Cardiac fibroblast (primary cell): ENCODE measurements around the gene SLC4A1.

Experiments used
- DNase-seq, 2 donors: peaks; one replicate each; pipeline versions ENCODE4 v3.0.0 to v3.0.0-alpha.2; 2010; ENCODE audit warnings: low read depth in 2 of 2
- H3K4me3 ChIP-seq, 2 donors: replicated peaks in 1 of 2; 1 replicate in 1 of 2; 2 replicates in 1 of 2; pipeline ENCODE4 v1.5.1; 2011; ENCODE audit warnings: low read depth in 2 of 2, low read length in 2 of 2, mild to moderate bottlenecking in 2 of 2, moderate library complexity in 1 of 2
- TF ChIP-seq, protein P1 (sequence below): IDR thresholded peaks from one replicate; pipeline ENCODE4 v1.5.1; 2011; ENCODE audit warnings: low read depth, mild to moderate bottlenecking, low read length, inconsistent platforms

SLC4A1 gene

DNA sequence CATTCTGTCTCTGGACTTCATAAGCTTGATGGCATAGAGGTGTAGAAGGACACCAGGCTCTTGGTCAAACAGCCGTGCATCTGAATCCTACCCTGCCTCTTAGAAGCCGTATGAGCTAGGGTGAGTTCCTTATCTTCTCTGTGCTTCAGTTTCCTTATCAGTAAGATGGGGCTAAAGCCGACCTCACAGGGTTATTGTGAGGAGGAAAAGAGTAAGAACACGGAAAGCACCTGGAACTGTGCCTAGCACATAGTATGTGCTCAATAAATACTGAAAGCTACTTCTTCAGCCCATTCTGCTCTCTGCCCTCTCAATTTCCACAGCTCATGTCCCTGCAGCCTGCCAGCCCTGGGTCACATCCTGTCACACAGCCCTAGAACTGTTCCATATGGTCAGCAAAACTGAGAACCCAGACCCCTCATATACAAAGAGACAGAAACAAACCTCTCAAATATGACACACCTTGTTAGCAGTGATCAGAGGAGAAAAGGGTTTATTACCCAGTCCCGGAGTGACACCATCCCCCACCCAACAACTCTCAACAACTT, 31.4 kb downstream of the SLC4A1 start:
- TF ChIP-seq, protein P1, sequence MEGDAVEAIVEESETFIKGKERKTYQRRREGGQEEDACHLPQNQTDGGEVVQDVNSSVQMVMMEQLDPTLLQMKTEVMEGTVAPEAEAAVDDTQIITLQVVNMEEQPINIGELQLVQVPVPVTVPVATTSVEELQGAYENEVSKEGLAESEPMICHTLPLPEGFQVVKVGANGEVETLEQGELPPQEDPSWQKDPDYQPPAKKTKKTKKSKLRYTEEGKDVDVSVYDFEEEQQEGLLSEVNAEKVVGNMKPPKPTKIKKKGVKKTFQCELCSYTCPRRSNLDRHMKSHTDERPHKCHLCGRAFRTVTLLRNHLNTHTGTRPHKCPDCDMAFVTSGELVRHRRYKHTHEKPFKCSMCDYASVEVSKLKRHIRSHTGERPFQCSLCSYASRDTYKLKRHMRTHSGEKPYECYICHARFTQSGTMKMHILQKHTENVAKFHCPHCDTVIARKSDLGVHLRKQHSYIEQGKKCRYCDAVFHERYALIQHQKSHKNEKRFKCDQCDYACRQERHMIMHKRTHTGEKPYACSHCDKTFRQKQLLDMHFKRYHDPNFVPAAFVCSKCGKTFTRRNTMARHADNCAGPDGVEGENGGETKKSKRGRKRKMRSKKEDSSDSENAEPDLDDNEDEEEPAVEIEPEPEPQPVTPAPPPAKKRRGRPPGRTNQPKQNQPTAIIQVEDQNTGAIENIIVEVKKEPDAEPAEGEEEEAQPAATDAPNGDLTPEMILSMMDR: no peak
- no peak overlapping the region for H3K4me3 ChIP-seq
- DNase-seq: no peak

DNA sequence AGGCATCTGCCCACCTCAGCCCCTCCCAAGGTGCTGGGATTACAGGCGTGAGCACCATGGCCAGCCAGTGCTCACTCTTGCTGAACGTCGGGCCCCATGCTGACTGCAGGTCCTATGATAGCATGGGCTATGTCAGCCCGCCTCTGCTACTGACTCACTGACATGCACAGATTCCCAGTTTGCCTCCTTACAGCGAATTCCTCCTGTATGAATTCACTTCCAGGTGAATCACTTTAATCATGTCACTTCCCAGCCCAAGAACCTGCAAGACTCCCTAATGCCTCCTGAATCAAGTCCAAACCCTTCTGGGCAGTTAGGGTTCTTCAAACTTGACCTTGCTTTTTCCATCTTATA, 32.4 kb downstream of the SLC4A1 start:
- H3K4me3 ChIP-seq: no peak overlapping the region
- DNase-seq: peak in 1 of 2 donors; percentile 70
- TF ChIP-seq, protein P1: no peak

DNA sequence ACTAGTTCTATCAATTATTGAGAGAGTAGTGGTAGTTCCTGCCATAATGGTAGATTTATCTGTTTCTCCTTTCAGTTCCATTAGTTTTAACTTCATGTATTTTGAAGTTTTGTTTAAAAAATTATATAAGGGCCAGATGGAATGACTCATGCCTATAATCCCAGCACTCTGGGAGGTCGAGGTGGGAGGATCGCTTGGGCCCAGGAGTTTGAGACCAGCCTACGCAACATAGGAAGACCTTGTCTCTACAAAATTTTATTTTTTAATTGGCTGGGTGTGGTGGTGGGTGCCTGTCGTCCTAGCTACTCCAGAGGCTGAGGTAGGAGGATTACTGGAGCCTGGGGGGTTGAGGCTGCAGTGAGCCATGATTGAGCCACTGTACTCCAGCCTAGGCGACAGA, 34.4 kb downstream of the SLC4A1 start:
- TF ChIP-seq, protein P1: no peak
- no peak for DNase-seq
- H3K4me3 ChIP-seq: no peak overlapping the region

DNA sequence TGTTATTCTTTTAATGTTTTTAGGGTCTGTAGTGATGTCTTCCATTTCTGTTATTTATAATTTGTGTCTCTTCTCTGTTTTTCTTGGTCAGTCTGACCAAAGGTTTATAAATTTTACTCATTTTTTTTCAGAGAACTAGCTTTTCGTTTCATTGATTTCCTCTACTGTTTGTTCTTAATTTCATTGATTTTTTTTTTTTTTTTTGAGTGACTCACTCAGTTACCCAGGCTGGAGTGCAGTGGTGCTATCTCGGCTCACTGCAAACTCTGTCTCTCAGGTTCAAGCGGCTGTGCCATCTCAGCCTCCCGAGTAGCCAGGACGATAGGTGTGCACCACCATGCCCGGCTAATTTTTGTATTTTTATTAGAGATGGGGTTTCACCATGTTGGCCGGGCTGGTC, 35.9 kb downstream of the SLC4A1 start:
- H3K4me3 ChIP-seq: no peak overlapping the region
- TF ChIP-seq, protein P1: no peak
- no peak for DNase-seq

DNA sequence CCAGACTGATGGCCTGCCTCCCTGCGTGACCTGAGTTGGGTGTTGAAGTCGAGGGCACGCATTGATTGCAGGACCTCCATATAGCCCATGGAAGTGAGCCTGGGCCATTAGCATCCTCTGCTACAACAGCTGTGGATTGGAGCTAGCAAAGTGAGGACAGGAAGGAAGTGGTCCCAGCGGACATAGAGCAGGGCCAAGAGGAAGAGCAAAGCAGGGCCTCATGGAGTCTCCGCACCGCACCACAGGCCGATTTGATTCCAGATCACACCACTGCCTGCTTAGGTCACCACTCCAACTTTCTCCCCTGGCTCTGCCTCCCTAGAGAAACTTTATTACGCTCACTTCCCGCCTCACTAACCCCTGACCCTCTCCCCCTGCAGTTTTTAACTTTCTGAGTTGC, 37.8 kb downstream of the SLC4A1 start:
- TF ChIP-seq, protein P1: no peak
- DNase-seq: no peak
- no peak overlapping the region for H3K4me3 ChIP-seq

DNA sequence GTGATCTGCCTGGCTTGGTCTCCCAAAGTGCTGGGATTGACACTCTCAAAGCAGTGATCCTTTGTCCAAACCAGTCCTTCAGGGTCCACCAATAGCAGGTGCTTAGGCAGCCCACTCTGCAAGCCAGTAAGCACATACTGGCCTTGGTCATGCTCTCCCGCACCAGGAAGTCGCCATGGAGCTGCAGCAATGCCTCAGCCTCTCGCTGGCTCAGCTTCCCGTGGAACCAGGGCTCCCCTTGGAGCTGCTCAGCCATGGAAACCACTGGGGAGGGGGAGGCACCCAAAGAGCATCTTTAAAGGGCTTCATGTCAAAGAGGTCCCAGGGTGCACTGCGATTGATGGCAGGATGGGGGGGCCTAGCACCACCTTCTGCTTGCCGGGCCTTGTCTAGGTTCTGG, 38.8 kb downstream of the SLC4A1 start:
- DNase-seq: no peak
- TF ChIP-seq, protein P1: no peak
- no peak overlapping the region for H3K4me3 ChIP-seq

DNA sequence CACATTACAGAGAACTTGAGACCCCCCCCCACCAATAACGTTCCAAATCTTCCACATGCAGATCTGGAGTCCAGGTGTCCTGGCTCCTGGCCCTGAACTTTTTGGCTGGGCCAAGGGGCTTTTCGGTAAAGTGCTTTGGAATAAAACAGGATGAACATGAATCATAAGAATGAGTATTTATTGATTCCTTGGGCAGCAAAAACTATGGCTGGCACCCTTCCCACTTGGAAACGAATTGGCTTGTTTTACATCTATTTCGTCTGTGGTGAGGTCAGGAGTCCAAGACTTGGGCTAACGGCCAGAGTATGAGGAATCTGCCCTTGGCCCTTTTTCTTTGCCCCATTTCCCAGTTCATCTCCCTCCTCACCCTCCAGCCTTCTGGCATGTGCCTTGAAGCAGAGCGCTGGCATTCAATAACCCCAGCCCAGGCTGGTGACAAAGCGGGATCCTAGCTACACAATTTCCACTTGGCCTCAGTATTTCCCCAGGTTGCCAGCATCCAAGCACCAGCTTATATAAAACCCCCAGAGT, 44.3 kb downstream of the SLC4A1 start:
- DNase-seq: peak; percentile 76 to 78
- TF ChIP-seq, protein P1: no peak
- no peak overlapping the region for H3K4me3 ChIP-seq
